ENCODE data around the gene ANXA6. TPM values are rescaled to one million over a fixed set of nuclear protein-coding genes. Genes with fewer than 3 reads are reported as not detected.

Gene ANXA6
- total RNA-seq, 4 donors from 2014 or later, result 21.7 to 64.4 (median 49.5) TPM

- 45% methylated on average over 8 of the region's 12 CpGs for WGBS
- Histone ChIP-seq H3K4me1 (peaks cover 53% of the 10 kb centered on the region), H3K36me3 (peaks cover 10% of the 10 kb centered on the region), H3K27me3 (no peaks in the 10 kb centered on the region), H3K4me3 (no peak overlapping the region), H3K9me3 (no peaks in the 10 kb centered on the region), H3K27ac (peak overlapping the region; percentile 38)
- no peak for TF ChIP-seq CTCF (IDR thresholded peaks at IDR 0.05)
- TF ChIP-seq POLR2A (IDR thresholded peaks at IDR 0.05), result no peak
- no peak for TF ChIP-seq POLR2AphosphoS5 (IDR thresholded peaks at IDR 0.05)
- TF ChIP-seq EP300 (IDR thresholded peaks at IDR 0.05), result no peak
- DNase-seq (ENCODE audit: low spot score in 2 of 2), result no peak
These were observed 89.0 kb downstream of the ANXA6 start for GRCh38 chr5:151068433-151069197.

- Histone ChIP-seq H3K27me3 (no peaks in the 10 kb centered on the region), H3K4me3 (no peak overlapping the region), H3K27ac (peak overlapping the region; percentile 13), H3K36me3 (peaks cover 16% of the 10 kb centered on the region), H3K4me1 (peaks cover 58% of the 10 kb centered on the region), H3K9me3 (no peaks in the 10 kb centered on the region)
- TF ChIP-seq POLR2AphosphoS5 (IDR thresholded peaks at IDR 0.05) (no peak), CTCF (IDR thresholded peaks at IDR 0.05) (no peak), POLR2A (IDR thresholded peaks at IDR 0.05) (no peak), EP300 (IDR thresholded peaks at IDR 0.05) (no peak)
- no peak for DNase-seq (ENCODE audit: low spot score in 2 of 2)
- WGBS, result 76% methylated on average over 14 of the region's 14 CpGs
These were observed 89.7 kb downstream of the ANXA6 start for GRCh38 chr5:151067632-151068432.

- no peaks in the 10 kb centered on the region for H3K9me3 ChIP-seq
- H3K27ac ChIP-seq, result no peak overlapping the region
- TF ChIP-seq POLR2AphosphoS5 (IDR thresholded peaks at IDR 0.05) (no peak), CTCF (IDR thresholded peaks at IDR 0.05) (no peak), EP300 (IDR thresholded peaks at IDR 0.05) (no peak), POLR2A (IDR thresholded peaks at IDR 0.05) (no peak)
- no peaks in the 10 kb centered on the region for H3K27me3 ChIP-seq
- H3K4me3 ChIP-seq, result no peak overlapping the region
- peaks cover 54% of the 10 kb centered on the region for H3K4me1 ChIP-seq
- DNase-seq (ENCODE audit: low spot score in 2 of 2), result no peak
- 58% methylated on average over 5 of the region's 6 CpGs for WGBS
- peaks cover 25% of the 10 kb centered on the region for H3K36me3 ChIP-seq
These were observed 90.7 kb downstream of the ANXA6 start for GRCh38 chr5:151066920-151067319.

GRCh38 chr5:151065609-151066008 lies 92.0 kb downstream of the ANXA6 start:
- Histone ChIP-seq H3K4me1 (peaks cover 53% of the 10 kb centered on the region), H3K4me3 (no peak overlapping the region), H3K9me3 (no peaks in the 10 kb centered on the region), H3K27me3 (no peaks in the 10 kb centered on the region), H3K27ac (no peak overlapping the region), H3K36me3 (peaks cover 37% of the 10 kb centered on the region)
- TF ChIP-seq EP300 (IDR thresholded peaks at IDR 0.05) (no peak), CTCF (IDR thresholded peaks at IDR 0.05) (no peak), POLR2A (IDR thresholded peaks at IDR 0.05) (no peak), POLR2AphosphoS5 (IDR thresholded peaks at IDR 0.05) (no peak)
- WGBS, result 84% methylated on average over 1 of the region's 1 CpG
- DNase-seq (ENCODE audit: low spot score in 2 of 2), result no peak

- no peaks in the 10 kb centered on the region for H3K27me3 ChIP-seq
- H3K36me3 ChIP-seq, result peaks cover 43% of the 10 kb centered on the region
- H3K4me1 ChIP-seq, result peaks cover 53% of the 10 kb centered on the region
- H3K4me3 ChIP-seq, result no peak overlapping the region
- H3K27ac ChIP-seq, result no peak overlapping the region
- TF ChIP-seq POLR2A (IDR thresholded peaks at IDR 0.05) (no peak), POLR2AphosphoS5 (IDR thresholded peaks at IDR 0.05) (no peak), CTCF (IDR thresholded peaks at IDR 0.05) (no peak), EP300 (IDR thresholded peaks at IDR 0.05) (no peak)
- 92% methylated on average over 12 of the region's 12 CpGs for WGBS
- no peak for DNase-seq (ENCODE audit: low spot score in 2 of 2)
- no peaks in the 10 kb centered on the region for H3K9me3 ChIP-seq
These were observed 92.6 kb downstream of the ANXA6 start for GRCh38 chr5:151064916-151065499.

Data from suprapubic skin (tissue), 4 donors.